Neural progenitor cell (in vitro differentiated cells): ENCODE measurements around the gene PPP4R3B.

Source experiments
- EZH2 ChIP-seq: fragments of 200-600 bp; sonication (generic); IDR thresholded peaks from 2 replicates; pipeline ENCODE4 v1.6.1; 2017; ENCODE audit warnings: antibody characterized with exemption, mild to moderate bottlenecking, moderate library complexity
- EZH2phosphoT487 ChIP-seq: fragments of 200-600 bp; sonication (generic); IDR thresholded peaks from 2 replicates; pipeline ENCODE4 v1.6.1; 2017; ENCODE audit warnings: antibody characterized with exemption
- TF ChIP-seq, protein P1 (sequence below): fragments of 200-600 bp; sonication (generic); IDR thresholded peaks from 2 replicates; pipeline ENCODE4 v1.5.1; 2017; ENCODE audit warnings: antibody characterized with exemption, mild to moderate bottlenecking

DNA sequence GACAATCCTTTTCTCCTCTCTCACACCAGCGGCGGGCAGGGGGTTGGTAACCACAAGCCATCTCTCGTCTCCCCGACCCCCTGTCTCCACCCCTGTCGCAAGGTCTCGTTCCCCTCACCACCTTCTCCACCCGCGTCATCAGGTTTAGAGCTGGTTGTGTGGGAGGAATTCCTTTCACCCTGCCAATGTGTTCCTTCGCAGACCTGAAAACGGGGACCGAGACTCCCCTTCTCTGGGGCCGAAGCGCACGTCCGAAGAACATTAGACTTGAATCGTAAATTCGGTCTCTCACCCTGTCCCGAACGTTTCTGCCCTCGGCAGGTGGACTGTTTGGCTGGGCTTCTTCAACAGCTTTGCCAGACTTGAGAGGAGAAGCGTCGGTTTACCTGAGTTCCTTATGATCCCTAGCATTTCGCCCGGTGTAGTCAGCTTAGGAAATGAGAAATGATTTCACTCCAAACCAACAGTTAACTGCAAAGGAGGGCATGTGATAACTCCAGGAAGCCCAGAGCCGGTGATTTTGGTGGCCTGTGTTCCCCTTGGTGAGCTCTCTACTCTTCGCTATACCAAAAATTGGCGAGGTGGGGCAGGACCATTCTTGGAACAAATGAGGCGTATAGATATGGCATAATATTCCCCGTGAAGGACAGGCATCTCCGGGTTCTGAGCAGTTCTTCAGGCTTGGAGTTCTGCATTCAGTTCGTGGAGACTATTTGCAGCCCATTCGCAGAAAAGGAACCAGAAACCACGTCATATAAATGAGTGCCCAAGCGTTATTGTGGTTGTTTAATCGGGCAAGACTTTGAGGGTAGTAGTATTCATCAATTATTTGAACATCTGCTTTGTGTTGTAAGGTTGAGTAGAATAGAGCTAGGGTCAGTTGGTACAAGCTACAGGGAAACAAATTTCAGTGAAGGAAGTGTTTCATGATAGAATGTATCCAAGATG lies 97.2 kb downstream of the PPP4R3B start:
- TF ChIP-seq, protein P1, sequence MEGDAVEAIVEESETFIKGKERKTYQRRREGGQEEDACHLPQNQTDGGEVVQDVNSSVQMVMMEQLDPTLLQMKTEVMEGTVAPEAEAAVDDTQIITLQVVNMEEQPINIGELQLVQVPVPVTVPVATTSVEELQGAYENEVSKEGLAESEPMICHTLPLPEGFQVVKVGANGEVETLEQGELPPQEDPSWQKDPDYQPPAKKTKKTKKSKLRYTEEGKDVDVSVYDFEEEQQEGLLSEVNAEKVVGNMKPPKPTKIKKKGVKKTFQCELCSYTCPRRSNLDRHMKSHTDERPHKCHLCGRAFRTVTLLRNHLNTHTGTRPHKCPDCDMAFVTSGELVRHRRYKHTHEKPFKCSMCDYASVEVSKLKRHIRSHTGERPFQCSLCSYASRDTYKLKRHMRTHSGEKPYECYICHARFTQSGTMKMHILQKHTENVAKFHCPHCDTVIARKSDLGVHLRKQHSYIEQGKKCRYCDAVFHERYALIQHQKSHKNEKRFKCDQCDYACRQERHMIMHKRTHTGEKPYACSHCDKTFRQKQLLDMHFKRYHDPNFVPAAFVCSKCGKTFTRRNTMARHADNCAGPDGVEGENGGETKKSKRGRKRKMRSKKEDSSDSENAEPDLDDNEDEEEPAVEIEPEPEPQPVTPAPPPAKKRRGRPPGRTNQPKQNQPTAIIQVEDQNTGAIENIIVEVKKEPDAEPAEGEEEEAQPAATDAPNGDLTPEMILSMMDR: no peak
- TF ChIP-seq EZH2phosphoT487 (no peak), EZH2 (no peak)
